Type B pancreatic cell (in vitro differentiated cells): ENCODE measurements around the gene UNC5CL. TPM values are rescaled to one million over a fixed set of nuclear protein-coding genes. Genes with fewer than 3 reads are reported as not detected.

ENCODE experiments used
- DNase-seq: peaks from one replicate; pipeline ENCODE4 v3.0.0; 2021; ENCODE audit warnings: mixed read lengths; ENCODE audit not compliant: unreplicated experiment; ENCODE audit errors: extremely low spot score
- H3K27ac Mint-ChIP-seq: 2 replicates; pipeline ENCODE4 v1.8.0; 2021; ENCODE audit warnings: mild to moderate bottlenecking, mixed read lengths
- H3K27me3 Mint-ChIP-seq: 2 replicates; pipeline ENCODE4 v1.8.0; 2021; ENCODE audit warnings: mixed read lengths
- H3K36me3 Mint-ChIP-seq: 2 replicates; pipeline ENCODE4 v1.8.0; 2021; ENCODE audit warnings: mixed read lengths
- H3K4me1 Mint-ChIP-seq: one replicate; pipeline ENCODE4 v1.8.0; 2021; ENCODE audit warnings: mixed read lengths; ENCODE audit not compliant: unreplicated experiment
- H3K4me3 Mint-ChIP-seq: 2 replicates; pipeline ENCODE4 v1.8.0; 2021; ENCODE audit warnings: mild to moderate bottlenecking, mixed read lengths
- H3K9me3 Mint-ChIP-seq: 2 replicates; pipeline ENCODE4 v1.8.0; 2021; ENCODE audit warnings: mixed read lengths
- long read RNA-seq: library from polyadenylated mRNA; unstranded; transcript quantifications from one replicate; pipeline ENCODE4 v2.0.0, GENCODE V29; 2020
- total RNA-seq: library from RNA; stranded (reverse); gene quantifications from 2 replicates; pipeline ENCODE4 v1.2.1, GENCODE V29; 2021; ENCODE audit warnings: low replicate concordance
- TF ChIP-seq, protein P1 (sequence below): fragments of 200-600 bp; sonication (generic); conservative IDR thresholded peaks from 2 replicates; pipeline ENCODE4 v1.5.0; 2021; ENCODE audit warnings: antibody characterized with exemption, mild to moderate bottlenecking

UNC5CL gene, protein sequence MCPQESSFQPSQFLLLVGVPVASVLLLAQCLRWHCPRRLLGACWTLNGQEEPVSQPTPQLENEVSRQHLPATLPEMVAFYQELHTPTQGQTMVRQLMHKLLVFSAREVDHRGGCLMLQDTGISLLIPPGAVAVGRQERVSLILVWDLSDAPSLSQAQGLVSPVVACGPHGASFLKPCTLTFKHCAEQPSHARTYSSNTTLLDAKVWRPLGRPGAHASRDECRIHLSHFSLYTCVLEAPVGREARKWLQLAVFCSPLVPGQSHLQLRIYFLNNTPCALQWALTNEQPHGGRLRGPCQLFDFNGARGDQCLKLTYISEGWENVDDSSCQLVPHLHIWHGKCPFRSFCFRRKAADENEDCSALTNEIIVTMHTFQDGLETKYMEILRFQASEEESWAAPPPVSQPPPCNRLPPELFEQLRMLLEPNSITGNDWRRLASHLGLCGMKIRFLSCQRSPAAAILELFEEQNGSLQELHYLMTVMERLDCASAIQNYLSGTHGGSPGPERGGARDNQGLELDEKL
- 3.1 and 5.1 TPM in 2 replicates for total RNA-seq
- long read RNA-seq, partial matches to known transcripts = 0 of 4 reads
- long read RNA-seq, other reads (novel, unspliced or antisense) = 4 of 4 reads

GRCh38 chr6:41039060-41039998 lies at the start of gene UNC5CL:
UNC5CL (minus strand) TSS chr6:41039221; CDS start chr6:41035074, 4,147 bp downstream.
- TF ChIP-seq, protein P1, sequence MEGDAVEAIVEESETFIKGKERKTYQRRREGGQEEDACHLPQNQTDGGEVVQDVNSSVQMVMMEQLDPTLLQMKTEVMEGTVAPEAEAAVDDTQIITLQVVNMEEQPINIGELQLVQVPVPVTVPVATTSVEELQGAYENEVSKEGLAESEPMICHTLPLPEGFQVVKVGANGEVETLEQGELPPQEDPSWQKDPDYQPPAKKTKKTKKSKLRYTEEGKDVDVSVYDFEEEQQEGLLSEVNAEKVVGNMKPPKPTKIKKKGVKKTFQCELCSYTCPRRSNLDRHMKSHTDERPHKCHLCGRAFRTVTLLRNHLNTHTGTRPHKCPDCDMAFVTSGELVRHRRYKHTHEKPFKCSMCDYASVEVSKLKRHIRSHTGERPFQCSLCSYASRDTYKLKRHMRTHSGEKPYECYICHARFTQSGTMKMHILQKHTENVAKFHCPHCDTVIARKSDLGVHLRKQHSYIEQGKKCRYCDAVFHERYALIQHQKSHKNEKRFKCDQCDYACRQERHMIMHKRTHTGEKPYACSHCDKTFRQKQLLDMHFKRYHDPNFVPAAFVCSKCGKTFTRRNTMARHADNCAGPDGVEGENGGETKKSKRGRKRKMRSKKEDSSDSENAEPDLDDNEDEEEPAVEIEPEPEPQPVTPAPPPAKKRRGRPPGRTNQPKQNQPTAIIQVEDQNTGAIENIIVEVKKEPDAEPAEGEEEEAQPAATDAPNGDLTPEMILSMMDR = peak; percentile 73
- Mint-ChIP-seq H3K9me3 (no peaks in the 10 kb centered on the region), H3K36me3 (no peaks in the 10 kb centered on the region), H3K27me3 (no peaks in the 10 kb centered on the region), H3K27ac (peak within 1 kb of the TSS; percentile 63), H3K4me1 (peaks cover 24% of the 10 kb centered on the region), H3K4me3 (peak within 1 kb of the TSS; percentile 74)
- DNase-seq = no peak

DNA sequence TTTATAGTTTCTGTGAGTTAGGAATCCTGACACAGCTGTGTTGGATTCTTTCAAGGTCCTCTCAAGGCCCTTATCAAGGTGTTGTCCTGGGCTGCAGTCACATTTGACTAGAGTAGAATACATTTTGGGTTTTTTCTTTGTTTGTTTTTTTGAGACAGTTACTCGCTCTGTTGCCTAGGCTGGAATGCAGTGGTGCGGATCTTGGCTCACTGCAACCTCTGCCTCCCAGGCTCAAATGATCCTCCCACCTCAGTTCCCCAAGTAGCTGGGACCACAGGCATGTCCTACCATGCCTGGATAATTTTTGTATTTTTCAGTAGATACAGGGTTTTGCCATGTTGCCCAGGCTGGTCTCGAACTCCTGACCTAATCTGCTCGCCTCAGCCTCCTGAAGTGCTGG lies 49.4 kb upstream of the UNC5CL start:
- Mint-ChIP-seq H3K9me3 (no peaks in the 10 kb centered on the region), H3K36me3 (peaks cover 39% of the 10 kb centered on the region), H3K27ac (no peak overlapping the region), H3K4me3 (no peak overlapping the region), H3K27me3 (no peaks in the 10 kb centered on the region), H3K4me1 (no peaks in the 10 kb centered on the region)
- no peak for DNase-seq
- TF ChIP-seq, protein P1 = no peak

- Mint-ChIP-seq H3K27ac (no peak overlapping the region), H3K36me3 (peaks cover 43% of the 10 kb centered on the region), H3K4me3 (no peak overlapping the region), H3K27me3 (no peaks in the 10 kb centered on the region), H3K9me3 (no peaks in the 10 kb centered on the region), H3K4me1 (no peaks in the 10 kb centered on the region)
- no peak for DNase-seq
- TF ChIP-seq, protein P1 = no peak
These were observed 46.2 kb upstream of the UNC5CL start for GRCh38 chr6:41085182-41085581.

DNA sequence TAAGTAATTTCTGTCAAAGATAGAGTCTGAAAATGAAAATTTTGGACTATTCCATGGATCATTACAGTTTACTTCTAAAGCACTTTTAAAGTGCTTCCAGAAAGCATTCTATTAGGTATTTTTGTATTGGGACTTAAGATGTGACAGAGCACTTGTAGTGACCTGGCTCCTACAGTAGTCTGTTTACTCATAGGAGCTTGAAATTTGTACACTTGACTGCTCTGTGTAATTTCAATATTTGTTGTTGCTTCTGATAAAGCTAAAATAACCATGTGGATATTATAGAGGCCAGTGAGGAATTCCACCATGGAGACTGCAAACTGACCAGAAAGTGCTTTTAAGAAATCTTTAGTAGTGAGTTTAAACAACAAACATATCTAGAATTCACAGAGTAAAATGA lies 44.1 kb upstream of the UNC5CL start:
- H3K9me3 Mint-ChIP-seq = no peaks in the 10 kb centered on the region
- no peak overlapping the region for H3K27ac Mint-ChIP-seq
- H3K27me3 Mint-ChIP-seq = no peaks in the 10 kb centered on the region
- TF ChIP-seq, protein P1 = no peak
- H3K4me3 Mint-ChIP-seq = no peak overlapping the region
- no peaks in the 10 kb centered on the region for H3K4me1 Mint-ChIP-seq
- H3K36me3 Mint-ChIP-seq = peaks cover 42% of the 10 kb centered on the region
- DNase-seq = no peak

GRCh38 chr6:41080621-41081020 lies 41.6 kb upstream of the UNC5CL start:
- H3K36me3 Mint-ChIP-seq = peaks cover 31% of the 10 kb centered on the region
- peaks cover under 1% of the 10 kb centered on the region for H3K4me1 Mint-ChIP-seq
- no peak overlapping the region for H3K4me3 Mint-ChIP-seq
- TF ChIP-seq, protein P1 = no peak
- DNase-seq = no peak
- no peaks in the 10 kb centered on the region for H3K9me3 Mint-ChIP-seq
- no peaks in the 10 kb centered on the region for H3K27me3 Mint-ChIP-seq
- H3K27ac Mint-ChIP-seq = no peak overlapping the region
